PC-9 (cell line): ENCODE results near the gene SCAMP2. TPM values are rescaled to one million over a fixed set of nuclear protein-coding genes. Genes with fewer than 3 reads are reported as not detected.

Source experiments
- BruUV-seq: library from RNA; stranded (reverse); fragments of 400-500 nt; replicated peaks from 2 replicates; lab custom pipeline; 2021; lab: Mats Ljungman, UMichigan
- CTCF ChIA-PET: fragments of 300-600 bp; sonication (Branson Sonifier 250); formaldehyde crosslinking; loops from one replicate; lab custom pipeline; 2022; ENCODE audit warnings: antibody characterized with exemption; lab: Charles Lee
- POLR2A ChIA-PET: fragments of 300-600 bp; sonication (Branson Sonifier 250); formaldehyde crosslinking; loops from one replicate; lab custom pipeline; 2022; ENCODE audit warnings: antibody characterized with exemption; ENCODE audit not compliant: unreplicated experiment; lab: Charles Lee
- DNase-seq, 2 experiments: peaks; one replicate each; pipeline versions ENCODE4 v3.0.0 to v3.0.0-alpha.2; 2015 to 2022; ENCODE audit warnings: mixed read lengths in 1 of 2
- H2AFZ ChIP-seq: fragments of 200-600 bp; sonication (generic); 2 replicates; pipeline ENCODE4 v1.8.1; 2017; ENCODE audit warnings: antibody characterized with exemption
- H3F3A ChIP-seq: fragments of 200-600 bp; sonication (generic); 2 replicates; pipeline ENCODE4 v1.8.1; 2017; ENCODE audit warnings: antibody characterized with exemption, mild to moderate bottlenecking, low read depth; ENCODE audit not compliant: insufficient read depth
- H3K27ac ChIP-seq: fragments of 200-600 bp; sonication (generic); 2 replicates; pipeline ENCODE4 v1.6.1; 2016; ENCODE audit warnings: mixed run types
- H3K27me3 ChIP-seq: fragments of 200-600 bp; sonication (generic); 2 replicates; pipeline ENCODE4 v1.6.1; 2016; ENCODE audit warnings: low read depth, mixed run types; ENCODE audit not compliant: insufficient read depth
- H3K36me3 ChIP-seq: fragments of 200-600 bp; sonication (generic); 2 replicates; pipeline ENCODE4 v1.6.1; 2016; ENCODE audit warnings: low read depth, mixed run types
- H3K4me1 ChIP-seq: fragments of 200-600 bp; sonication (generic); replicated peaks from 2 replicates; pipeline ENCODE4 v1.6.1; 2016; ENCODE audit warnings: mixed run types; ENCODE audit not compliant: insufficient read depth
- H3K4me2 ChIP-seq: fragments of 200-600 bp; sonication (generic); 2 replicates; pipeline ENCODE4 v1.6.1; 2017; ENCODE audit warnings: mixed run types
- H3K4me3 ChIP-seq: fragments of 200-600 bp; sonication (generic); 2 replicates; pipeline ENCODE4 v1.6.1; 2016; ENCODE audit warnings: mixed run types
- H3K79me2 ChIP-seq: fragments of 200-600 bp; sonication (generic); 2 replicates; pipeline ENCODE4 v1.6.1; 2017; ENCODE audit warnings: low read depth, mixed run types
- H3K9me2 ChIP-seq: fragments of 200-600 bp; sonication (generic); 2 replicates; pipeline ENCODE4 v1.8.1; 2017; ENCODE audit warnings: mild to moderate bottlenecking; ENCODE audit not compliant: insufficient read depth
- H3K9me3 ChIP-seq: fragments of 200-600 bp; sonication (generic); 2 replicates; pipeline ENCODE4 v1.8.1; 2016; ENCODE audit warnings: low read depth; ENCODE audit not compliant: insufficient read depth
- H4K20me1 ChIP-seq: fragments of 200-600 bp; sonication (generic); 2 replicates; pipeline ENCODE4 v1.8.1; 2017; ENCODE audit not compliant: insufficient read depth
- CTCF ChIP-seq: fragments of 200-600 bp; sonication (generic); conservative IDR thresholded peaks from 2 replicates; pipeline ENCODE4 v1.6.1; 2017; ENCODE audit warnings: mixed run types, antibody characterized with exemption, mild to moderate bottlenecking, moderate library complexity
- EZH2 ChIP-seq: fragments of 200-600 bp; sonication (generic); IDR thresholded peaks from 2 replicates; pipeline ENCODE4 v1.8.0; 2017; ENCODE audit warnings: antibody characterized with exemption, low read depth
- intact Hi-C: fragments of 100-400 bp; cut with micrococcal nuclease; formaldehyde crosslinking; loops from one replicate; pipeline ENCODE4 v1.10.0; 2022; ENCODE audit not compliant: unreplicated experiment
- total RNA-seq: library from RNA; stranded (reverse); gene quantifications from 2 replicates; pipeline ENCODE4 v1.2.3, GENCODE V29; 2021

The SCAMP2 gene
- total RNA-seq, 1 experiment from 2014 or later: 84.6 TPM

GRCh38 chr15:74808078-74808839 is 64.9 kb downstream of the SCAMP2 start:
- H3K36me3 ChIP-seq: no peaks in the 10 kb centered on the region

GRCh38 chr15:74807282-74807681 is 65.9 kb downstream of the SCAMP2 start:
- H3K4me3 ChIP-seq: no peak overlapping the region
- BruUV-seq: no TSS peak
- CTCF ChIA-PET: no interaction called here
- intact Hi-C loops: no loop called here
- peaks cover 5% of the 10 kb centered on the region; the same call in 1 of the 2 replicates for H3F3A ChIP-seq
- H3K27me3 ChIP-seq: no peaks in the 10 kb centered on the region
- no peaks in the 10 kb centered on the region for H3K36me3 ChIP-seq
- H3K9me2 ChIP-seq: no peaks in the 10 kb centered on the region
- no peaks in the 10 kb centered on the region for H3K79me2 ChIP-seq
- POLR2A ChIA-PET: interaction anchor here (0.6 kb wide), 1 partner anchor 10 kb away, joined by 5 read pairs; no protein-coding TSS in a partner anchor
- no peaks in the 10 kb centered on the region for H3K9me3 ChIP-seq
- no peak overlapping the region for H3K27ac ChIP-seq
- no peaks in the 10 kb centered on the region for H4K20me1 ChIP-seq
- DNase-seq: no peak
- TF ChIP-seq EZH2 (no peak), CTCF (no peak)
- no peak overlapping the region for H3K4me2 ChIP-seq
- H2AFZ ChIP-seq: no peak overlapping the region
- H3K4me1 ChIP-seq: no peaks in the 10 kb centered on the region

More at GRCh38 chr15:74808078-74808839, 64.9 kb downstream of the SCAMP2 start:
- DNase-seq: peak in 1 of 2 experiments; percentile 41
- Histone ChIP-seq H2AFZ (no peak overlapping the region), H3K27me3 (no peaks in the 10 kb centered on the region), H3K9me3 (no peaks in the 10 kb centered on the region), H4K20me1 (no peaks in the 10 kb centered on the region), H3K4me3 (no peak overlapping the region), H3K27ac (no peak overlapping the region), H3K4me1 (no peaks in the 10 kb centered on the region), H3K9me2 (no peaks in the 10 kb centered on the region), H3K4me2 (no peak overlapping the region), H3F3A (peaks cover 5% of the 10 kb centered on the region; the same call in 1 of the 2 replicates), H3K79me2 (no peaks in the 10 kb centered on the region)
- TF ChIP-seq EZH2 (no peak), CTCF (no peak)
- CTCF ChIA-PET: interaction anchor here (0.7 kb wide), 1 partner anchor 13 kb away, joined by 3 read pairs; no protein-coding TSS in a partner anchor
- intact Hi-C loops: no loop called here
- BruUV-seq: no TSS peak
- POLR2A ChIA-PET: no interaction called here

- no peak for DNase-seq
- Histone ChIP-seq H3K27ac (no peak overlapping the region), H3K9me3 (no peaks in the 10 kb centered on the region), H3K36me3 (no peaks in the 10 kb centered on the region), H2AFZ (no peak overlapping the region), H3K4me2 (no peak overlapping the region), H3F3A (peaks cover 5% of the 10 kb centered on the region; the same call in 1 of the 2 replicates), H3K9me2 (no peaks in the 10 kb centered on the region), H3K4me3 (no peak overlapping the region), H3K4me1 (0 out of 2 replicates have a peak, but pooled peaks cover 4% of the 10 kb centered on the region), H3K27me3 (no peaks in the 10 kb centered on the region), H4K20me1 (peaks cover 4% of the 10 kb centered on the region; the same call in 1 of the 2 replicates), H3K79me2 (no peaks in the 10 kb centered on the region)
- no TSS peak for BruUV-seq
- no peak for TF ChIP-seq EZH2
- CTCF ChIA-PET: interaction anchor here (0.8 kb wide), 1 partner anchor 34 kb away, joined by 3 read pairs; no protein-coding TSS in a partner anchor
- POLR2A ChIA-PET: no interaction called here
- intact Hi-C loops: no loop called here
Measured at GRCh38 chr15:74804935-74805334, 68.2 kb downstream of the SCAMP2 start.
